Sigmoid colon (tissue), 7 donors: ENCODE data around the gene ALOX5. TPM values are rescaled to one million over a fixed set of nuclear protein-coding genes. Genes with fewer than 3 reads are reported as not detected.

ENCODE experiments used
- DNase-seq: peaks from one replicate; pipeline ENCODE4 v3.0.0-alpha.2; 2019
- H3K27ac ChIP-seq, 4 donors: fragments of 200-600 bp; sonication (generic); one replicate each; pipeline ENCODE4 v1.5.1; 2016 to 2019; ENCODE audit warnings: mild to moderate bottlenecking in 1 of 4
- H3K27me3 ChIP-seq, 3 donors: fragments of 200-600 bp; sonication (generic); one replicate each; pipeline ENCODE4 v1.5.1; 2019; ENCODE audit warnings: mild to moderate bottlenecking in 1 of 3
- H3K36me3 ChIP-seq, 4 donors: fragments of 200-600 bp; sonication (generic); one replicate each; pipeline ENCODE4 v1.5.1; 2016 to 2019
- H3K4me1 ChIP-seq, 4 donors: fragments of 200-600 bp; sonication (generic); one replicate each; pipeline ENCODE4 v1.5.1; 2017 to 2019
- H3K4me3 ChIP-seq, 4 donors: fragments of 200-600 bp; sonication (generic); one replicate each; pipeline ENCODE4 v1.5.1; 2017 to 2019; ENCODE audit warnings: mild to moderate bottlenecking in 2 of 4, moderate library complexity in 1 of 4
- H3K9me3 ChIP-seq, 4 donors: fragments of 200-600 bp in 3 of 4; sonication (generic) in 3 of 4; one replicate each; pipeline versions ENCODE4 v1.5.1 to v1.6.1; 2013 to 2019
- CTCF ChIP-seq, 4 experiments: fragments of 450-650 bp in 3 of 4; fragments of 200-600 bp in 1 of 4; IDR thresholded peaks; one replicate each; pipeline ENCODE4 v1.5.1; 2016 to 2019; ENCODE audit warnings: antibody characterized with exemption in 4 of 4, mild to moderate bottlenecking in 3 of 4, moderate library complexity in 2 of 4
- EP300 ChIP-seq, 4 donors: sonication (generic); formaldehyde crosslinking; IDR thresholded peaks; one replicate each; pipeline ENCODE4 v1.6.1; 2017; ENCODE audit warnings: antibody characterized with exemption in 4 of 4
- POLR2A ChIP-seq, 2 donors: fragments of 450-650 bp; IDR thresholded peaks; one replicate each; pipeline ENCODE4 v1.6.1; 2016; ENCODE audit warnings: antibody characterized with exemption in 2 of 2, mild to moderate bottlenecking in 2 of 2, moderate library complexity in 2 of 2
- POLR2AphosphoS5 ChIP-seq, 4 donors: sonication (generic); formaldehyde crosslinking; IDR thresholded peaks; one replicate each; pipeline ENCODE4 v1.6.1; 2017; ENCODE audit warnings: antibody characterized with exemption in 4 of 4
- WGBS, 2 donors: extraction: QIAGEN DNeasy Blood & Tissue Kit; methylation state at CpG; one replicate each; pipeline ENCODE4 v1.1.7; 2013; 5-methylcytosine and 5-hydroxymethylcytosine counted together
- intact Hi-C: fragments of 100-400 bp; cut with DNase I; formaldehyde crosslinking; loops from one replicate; pipeline ENCODE4 v1.15.1; 2023
- polyA plus RNA-seq, 3 donors: library from polyadenylated mRNA; stranded (reverse); fragments of 200-250 nt; gene quantifications; one replicate each; pipeline ENCODE4 v1.2.3, GENCODE V29; 2013
- total RNA-seq, 4 donors: library from RNA; depleted of rRNA; stranded (reverse); fragments of >200 nt; gene quantifications; one replicate each; pipeline ENCODE4 v1.1.0, GENCODE V29; 2016
- donor health status: healthy with polysubstance abuse.
- donor health status: Bipolar disorder and iron deficiency.
- donor health status: healthy.

The ALOX5 gene
- total and polyA plus RNA-seq, 7 donors: 7.2 to 31.9 (median 23.2) TPM

- WGBS, 2 donors: 49 to 69% methylated on average over 5 of the region's 5 CpGs
- no peaks in the 10 kb centered on the region for H3K4me1 ChIP-seq
- no peaks in the 10 kb centered on the region for H3K36me3 ChIP-seq
- H3K27me3 ChIP-seq: peaks cover 0 to 10% (median 0%) of the 10 kb centered on the region in 3 donors
- no peak for TF ChIP-seq CTCF (IDR thresholded peaks at IDR 0.05)
- no peak for TF ChIP-seq POLR2A (IDR thresholded peaks at IDR 0.05)
- no peak for TF ChIP-seq POLR2AphosphoS5 (IDR thresholded peaks at IDR 0.05)
- TF ChIP-seq EP300 (IDR thresholded peaks at IDR 0.05): no peak
- no peak for DNase-seq
- no peak overlapping the region for H3K27ac ChIP-seq
- H3K9me3 ChIP-seq: no peaks in the 10 kb centered on the region
- intact Hi-C loops: no loop called here
- no peak overlapping the region for H3K4me3 ChIP-seq
Measured at GRCh38 chr10:45438466-45439090, 64.6 kb downstream of the ALOX5 start.

GRCh38 chr10:45439365-45439764 is 65.3 kb downstream of the ALOX5 start:
- no peaks in the 10 kb centered on the region for H3K36me3 ChIP-seq
- intact Hi-C loops: no loop called here
- TF ChIP-seq EP300 (IDR thresholded peaks at IDR 0.05): no peak
- no peak for TF ChIP-seq POLR2AphosphoS5 (IDR thresholded peaks at IDR 0.05)
- TF ChIP-seq POLR2A (IDR thresholded peaks at IDR 0.05): no peak
- no peak for TF ChIP-seq CTCF (IDR thresholded peaks at IDR 0.05)
- peaks cover 0 to 10% (median 0%) of the 10 kb centered on the region in 3 donors for H3K27me3 ChIP-seq
- no peak overlapping the region for H3K4me3 ChIP-seq
- H3K4me1 ChIP-seq: no peaks in the 10 kb centered on the region
- H3K27ac ChIP-seq: no peak overlapping the region
- 74 to 88% methylated on average over 6 of the region's 6 CpGs for WGBS, 2 donors
- no peak for DNase-seq
- H3K9me3 ChIP-seq: no peaks in the 10 kb centered on the region

- Histone ChIP-seq H3K4me1 (no peaks in the 10 kb centered on the region), H3K36me3 (no peaks in the 10 kb centered on the region), H3K4me3 (no peak overlapping the region), H3K27me3 (peaks cover 0 to 10% (median 0%) of the 10 kb centered on the region in 3 donors), H3K27ac (no peak overlapping the region), H3K9me3 (no peaks in the 10 kb centered on the region)
- DNase-seq: no peak
- intact Hi-C loops: no loop called here
- TF ChIP-seq POLR2AphosphoS5 (IDR thresholded peaks at IDR 0.05): no peak
- WGBS, 2 donors: 72 to 73% methylated on average over 7 of the region's 7 CpGs
Measured at GRCh38 chr10:45439873-45440272, 65.9 kb downstream of the ALOX5 start.

GRCh38 chr10:45440511-45441062 is 66.6 kb downstream of the ALOX5 start:
- no peaks in the 10 kb centered on the region for H3K36me3 ChIP-seq
- no peaks in the 10 kb centered on the region for H3K4me1 ChIP-seq
- no peaks in the 10 kb centered on the region for H3K9me3 ChIP-seq
- WGBS, 2 donors: 82% methylated on average over 13 of the region's 13 CpGs
- H3K27me3 ChIP-seq: peaks cover 0 to 10% (median 0%) of the 10 kb centered on the region in 3 donors
- TF ChIP-seq CTCF (IDR thresholded peaks at IDR 0.05) (no peak), POLR2AphosphoS5 (IDR thresholded peaks at IDR 0.05) (no peak), POLR2A (IDR thresholded peaks at IDR 0.05) (no peak), EP300 (IDR thresholded peaks at IDR 0.05) (no peak)
- intact Hi-C loops: no loop called here
- H3K4me3 ChIP-seq: no peak overlapping the region
- H3K27ac ChIP-seq: no peak overlapping the region
- no peak for DNase-seq

- Histone ChIP-seq H3K4me1 (no peaks in the 10 kb centered on the region), H3K27me3 (peaks cover 0 to 10% (median 0%) of the 10 kb centered on the region in 3 donors), H3K4me3 (no peak overlapping the region), H3K27ac (no peak overlapping the region), H3K36me3 (no peaks in the 10 kb centered on the region), H3K9me3 (no peaks in the 10 kb centered on the region)
- WGBS, 2 donors: 76 to 85% methylated on average over 13 of the region's 13 CpGs
- intact Hi-C loops: no loop called here
- no peak for DNase-seq
- no peak for TF ChIP-seq POLR2A (IDR thresholded peaks at IDR 0.05)
- no peak for TF ChIP-seq CTCF (IDR thresholded peaks at IDR 0.05)
- TF ChIP-seq POLR2AphosphoS5 (IDR thresholded peaks at IDR 0.05): no peak
- no peak for TF ChIP-seq EP300 (IDR thresholded peaks at IDR 0.05)
Measured at GRCh38 chr10:45441239-45442190, 67.5 kb downstream of the ALOX5 start.
